Measurements from ENCODE around the gene CEP85L. TPM values are rescaled to one million over a fixed set of nuclear protein-coding genes. Genes with fewer than 3 reads are reported as not detected.

Gene CEP85L
- total RNA-seq, 1 experiment from 2014 or later = 4.9 TPM

DNA sequence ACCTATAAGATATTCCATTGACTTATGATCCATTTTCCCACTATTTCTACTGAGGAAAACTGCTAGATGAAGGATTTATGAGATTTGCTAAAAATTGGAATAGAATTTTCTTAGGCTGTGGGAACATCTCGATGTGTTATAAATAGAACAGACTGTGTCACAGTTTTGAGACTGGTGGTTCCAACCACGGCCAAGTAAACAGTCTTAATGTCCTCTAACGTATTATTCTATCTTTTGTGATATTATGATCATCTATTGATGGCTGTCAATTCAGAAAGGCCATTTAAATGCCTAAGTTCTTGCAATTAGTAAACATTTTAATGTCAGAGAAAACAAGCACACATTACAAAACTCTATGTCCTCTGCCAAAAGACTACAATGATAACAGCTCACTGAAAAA, 174.8 kb downstream of the CEP85L start:
- Histone ChIP-seq H3K4me1 (ENCODE audit: control insufficient read depth in 1 of 2, insufficient read depth in 2 of 2, low read length in 2 of 2) (no peaks in the 10 kb centered on the region), H2AFZ (ENCODE audit: low read depth, low read length, poor library complexity, severe bottlenecking) (no peak overlapping the region), H3K79me2 (ENCODE audit: insufficient read depth, low read length) (no peaks in the 10 kb centered on the region), H3K27me3 (ENCODE audit: insufficient read depth, low read length) (no peaks in the 10 kb centered on the region), H3K36me3 (ENCODE audit: control insufficient read depth in 1 of 2, insufficient read depth in 2 of 2, low read length in 2 of 2) (no peaks in the 10 kb centered on the region), H3K9ac (ENCODE audit: low read length) (no peak overlapping the region), H3K27ac (ENCODE audit: low read depth, low read length) (no peak overlapping the region), H3K9me2 (ENCODE audit: insufficient read depth) (no peaks in the 10 kb centered on the region), H4K20me1 (ENCODE audit: insufficient read depth) (no peaks in the 10 kb centered on the region), H3K4me2 (ENCODE audit: low read length) (no peak overlapping the region), H3K4me3 (replicated peaks in 1 of 2; ENCODE audit: low read depth in 1 of 2, low read length in 2 of 2) (no peak overlapping the region), H3K9me3 (ENCODE audit: control insufficient read depth in 1 of 2, insufficient read depth in 1 of 2, low read depth in 1 of 2, low read length in 2 of 2) (no peaks in the 10 kb centered on the region)
- ATAC-seq = no peak
- ChIA-PET POLR2A (no interaction called here), RAD21 (ENCODE audit: low non-redundant PET in 1 of 2, low total read pairs in 2 of 2, uncharacterized antibody in 2 of 2, unreplicated experiment in 2 of 2) (no interaction called here), CTCF (no interaction called here)
- DNase-seq (ENCODE audit: low read depth, low spot score) = no peak
- no peak for TF ChIP-seq POLR2AphosphoS5 (IDR thresholded peaks at IDR 0.05; ENCODE audit: low read depth, low read length)
- TF ChIP-seq YY1 (IDR thresholded peaks at IDR 0.05; ENCODE audit: extremely low read depth, insufficient replicate concordance, low read depth, low read length) = no peak
- no peak for TF ChIP-seq ATF3 (IDR thresholded peaks at IDR 0.05)
- TF ChIP-seq SIN3A (IDR thresholded peaks at IDR 0.05; ENCODE audit: low read depth) = no peak
- TF ChIP-seq REST (IDR thresholded peaks at IDR 0.05; ENCODE audit: low read depth) = no peak
- TF ChIP-seq, protein P1, sequence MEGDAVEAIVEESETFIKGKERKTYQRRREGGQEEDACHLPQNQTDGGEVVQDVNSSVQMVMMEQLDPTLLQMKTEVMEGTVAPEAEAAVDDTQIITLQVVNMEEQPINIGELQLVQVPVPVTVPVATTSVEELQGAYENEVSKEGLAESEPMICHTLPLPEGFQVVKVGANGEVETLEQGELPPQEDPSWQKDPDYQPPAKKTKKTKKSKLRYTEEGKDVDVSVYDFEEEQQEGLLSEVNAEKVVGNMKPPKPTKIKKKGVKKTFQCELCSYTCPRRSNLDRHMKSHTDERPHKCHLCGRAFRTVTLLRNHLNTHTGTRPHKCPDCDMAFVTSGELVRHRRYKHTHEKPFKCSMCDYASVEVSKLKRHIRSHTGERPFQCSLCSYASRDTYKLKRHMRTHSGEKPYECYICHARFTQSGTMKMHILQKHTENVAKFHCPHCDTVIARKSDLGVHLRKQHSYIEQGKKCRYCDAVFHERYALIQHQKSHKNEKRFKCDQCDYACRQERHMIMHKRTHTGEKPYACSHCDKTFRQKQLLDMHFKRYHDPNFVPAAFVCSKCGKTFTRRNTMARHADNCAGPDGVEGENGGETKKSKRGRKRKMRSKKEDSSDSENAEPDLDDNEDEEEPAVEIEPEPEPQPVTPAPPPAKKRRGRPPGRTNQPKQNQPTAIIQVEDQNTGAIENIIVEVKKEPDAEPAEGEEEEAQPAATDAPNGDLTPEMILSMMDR (IDR thresholded peaks at IDR 0.05 in 2 of 3, conservative IDR thresholded peaks at IDR 0.05 in 1 of 3; ENCODE audit: borderline replicate concordance in 1 of 3, insufficient read depth in 1 of 3, low read depth in 2 of 3, low read length in 2 of 3) = no peak
- no peak for TF ChIP-seq ZNF274 (IDR thresholded peaks at IDR 0.05; ENCODE audit: low read depth, low read length)
- no peak for TF ChIP-seq ZFX (IDR thresholded peaks at IDR 0.05)
- TF ChIP-seq TCF7L2 (IDR thresholded peaks at IDR 0.05; ENCODE audit: borderline replicate concordance, extremely low read depth, insufficient read depth, insufficient read length) = no peak
- TF ChIP-seq JUND (IDR thresholded peaks at IDR 0.05) = no peak
- no peak for TF ChIP-seq SP1 (IDR thresholded peaks at IDR 0.05; ENCODE audit: low read depth)
- no peak for TF ChIP-seq CEBPB (IDR thresholded peaks at IDR 0.05; ENCODE audit: low read depth)
- TF ChIP-seq EZH2 (IDR thresholded peaks at IDR 0.05) = no peak
- TF ChIP-seq FOSL1 (IDR thresholded peaks at IDR 0.05; ENCODE audit: low read depth) = no peak
- TF ChIP-seq ZBTB33 (IDR thresholded peaks at IDR 0.05; ENCODE audit: extremely low read depth, insufficient replicate concordance, low read length) = no peak
- no peak for TF ChIP-seq RAD21 (IDR thresholded peaks at IDR 0.05; ENCODE audit: low read depth)
- no peak for TF ChIP-seq EZH2phosphoT487 (IDR thresholded peaks at IDR 0.05; ENCODE audit: borderline replicate concordance)
- TF ChIP-seq CBX3 (IDR thresholded peaks at IDR 0.05; ENCODE audit: low read depth) = no peak
- TF ChIP-seq ELF1 (IDR thresholded peaks at IDR 0.05; ENCODE audit: borderline replicate concordance, low read depth) = no peak
- no TSS peak for BruUV-seq (replicated peaks)
- intact Hi-C loops (cut with micrococcal nuclease) = no loop called here

Data from HCT116 (cell line).